Left ventricle myocardium inferior (tissue), 1 donor: ENCODE results near the gene CD274. TPM values are rescaled to one million over a fixed set of nuclear protein-coding genes. Genes with fewer than 3 reads are reported as not detected.

Source experiments
- DNase-seq: peaks from one replicate; pipeline ENCODE4 v3.0.0-alpha.2; 2020
- H3K27ac ChIP-seq: fragments of 200-600 bp; replicated peaks from 2 replicates; pipeline ENCODE4 v1.8.0; 2021
- H3K27me3 ChIP-seq: fragments of 200-600 bp; 2 replicates; pipeline ENCODE4 v1.8.0; 2021; ENCODE audit warnings: low read depth
- H3K36me3 ChIP-seq: fragments of 200-600 bp; 2 replicates; pipeline ENCODE4 v1.8.0; 2021
- H3K4me1 ChIP-seq: fragments of 200-600 bp; 2 replicates; pipeline ENCODE4 v1.8.0; 2021
- H3K4me3 ChIP-seq: fragments of 200-600 bp; 2 replicates; pipeline ENCODE4 v1.8.0; 2021; ENCODE audit warnings: mild to moderate bottlenecking, moderate library complexity
- H3K9me3 ChIP-seq: fragments of 200-600 bp; replicated peaks from 2 replicates; pipeline ENCODE4 v1.8.0; 2021
- CTCF ChIP-seq: fragments of 200-600 bp; IDR thresholded peaks from 2 replicates; pipeline ENCODE4 v1.8.0; 2021; ENCODE audit warnings: antibody characterized with exemption, mild to moderate bottlenecking, borderline replicate concordance
- intact Hi-C: fragments of 100-400 bp; cut with micrococcal nuclease; formaldehyde crosslinking; loops from one replicate; pipeline ENCODE4 v1.11.0; 2022
- total RNA-seq: library from RNA; stranded (reverse); fragmentation: NEBNext Ultra II Directional; extraction: Animal tissue kit (Norgen Biotek cat#: 25700); gene quantifications from one replicate; pipeline ENCODE4 v1.2.1, GENCODE V29; 2021
- donor health status: DM: no; HTN: yes; CAD: no; lungs with severe emphysema.

Gene CD274
- total RNA-seq, 1 donor from 2014 or later, result 14.7 TPM

GRCh38 chr9:5513966-5514616, 63.7 kb downstream of the CD274 start:
- no peaks in the 10 kb centered on the region for H3K9me3 ChIP-seq
- H3K4me1 ChIP-seq, result peaks cover 85% of the 10 kb centered on the region
- DNase-seq, result no peak
- H3K27me3 ChIP-seq, result no peaks in the 10 kb centered on the region
- intact Hi-C loops, result no loop called here
- H3K36me3 ChIP-seq, result no peaks in the 10 kb centered on the region
- H3K4me3 ChIP-seq, result no peak overlapping the region
- H3K27ac ChIP-seq, result peak overlapping the region; percentile 83
- no peak for TF ChIP-seq CTCF

- H3K4me1 ChIP-seq, result peaks cover 81% of the 10 kb centered on the region
- TF ChIP-seq CTCF, result no peak
- intact Hi-C loops, result no loop called here
- H3K27ac ChIP-seq, result peak overlapping the region; percentile 83
- no peak overlapping the region for H3K4me3 ChIP-seq
- H3K9me3 ChIP-seq, result no peaks in the 10 kb centered on the region
- no peak for DNase-seq
- no peaks in the 10 kb centered on the region for H3K27me3 ChIP-seq
- H3K36me3 ChIP-seq, result no peaks in the 10 kb centered on the region
These were observed 64.4 kb downstream of the CD274 start for GRCh38 chr9:5514617-5515260.

GRCh38 chr9:5515261-5515650, 64.9 kb downstream of the CD274 start:
- Histone ChIP-seq H3K27me3 (no peaks in the 10 kb centered on the region), H3K36me3 (no peaks in the 10 kb centered on the region), H3K27ac (no peak overlapping the region), H3K4me1 (peaks cover 77% of the 10 kb centered on the region), H3K9me3 (no peaks in the 10 kb centered on the region), H3K4me3 (no peak overlapping the region)
- DNase-seq, result no peak
- no peak for TF ChIP-seq CTCF
- intact Hi-C loops, result no loop called here

- Histone ChIP-seq H3K9me3 (peaks cover 5% of the 10 kb centered on the region), H3K36me3 (no peaks in the 10 kb centered on the region), H3K4me1 (peaks cover 65% of the 10 kb centered on the region), H3K27me3 (no peaks in the 10 kb centered on the region), H3K4me3 (no peak overlapping the region), H3K27ac (no peak overlapping the region)
- no peak for TF ChIP-seq CTCF
- intact Hi-C loops, result no loop called here
- DNase-seq, result no peak
These were observed 66.3 kb downstream of the CD274 start for GRCh38 chr9:5516453-5517220.

- intact Hi-C loops, result no loop called here
These were observed 68.0 kb downstream of the CD274 start for GRCh38 chr9:5518171-5518936.

More at GRCh38 chr9:5518171-5518936, 68.0 kb downstream of the CD274 start:
- Histone ChIP-seq H3K9me3 (peaks cover 5% of the 10 kb centered on the region), H3K27ac (peak overlapping the region; percentile 77), H3K4me3 (no peak overlapping the region), H3K36me3 (no peaks in the 10 kb centered on the region), H3K4me1 (peaks cover 48% of the 10 kb centered on the region), H3K27me3 (no peaks in the 10 kb centered on the region)
- DNase-seq, result no peak
- TF ChIP-seq CTCF, result no peak
